Activated gamma-delta T cell treated with anti-CD3 and anti-CD28 coated beads, Interleukin-2, amount 50 U/mL, for 16 hours (primary cell): ENCODE results near the gene RAPGEF2.
"Not testable (repeated sequence)": the region's sequence is repeated elsewhere in the genome, so short reads cannot be mapped to it uniquely, and the experiment has no call there.

ENCODE experiments used
- DNase-seq: peaks from one replicate; pipeline ENCODE4 v3.0.0-alpha.2; 2020; ENCODE audit warnings: low read depth

The RAPGEF2 gene

DNA sequence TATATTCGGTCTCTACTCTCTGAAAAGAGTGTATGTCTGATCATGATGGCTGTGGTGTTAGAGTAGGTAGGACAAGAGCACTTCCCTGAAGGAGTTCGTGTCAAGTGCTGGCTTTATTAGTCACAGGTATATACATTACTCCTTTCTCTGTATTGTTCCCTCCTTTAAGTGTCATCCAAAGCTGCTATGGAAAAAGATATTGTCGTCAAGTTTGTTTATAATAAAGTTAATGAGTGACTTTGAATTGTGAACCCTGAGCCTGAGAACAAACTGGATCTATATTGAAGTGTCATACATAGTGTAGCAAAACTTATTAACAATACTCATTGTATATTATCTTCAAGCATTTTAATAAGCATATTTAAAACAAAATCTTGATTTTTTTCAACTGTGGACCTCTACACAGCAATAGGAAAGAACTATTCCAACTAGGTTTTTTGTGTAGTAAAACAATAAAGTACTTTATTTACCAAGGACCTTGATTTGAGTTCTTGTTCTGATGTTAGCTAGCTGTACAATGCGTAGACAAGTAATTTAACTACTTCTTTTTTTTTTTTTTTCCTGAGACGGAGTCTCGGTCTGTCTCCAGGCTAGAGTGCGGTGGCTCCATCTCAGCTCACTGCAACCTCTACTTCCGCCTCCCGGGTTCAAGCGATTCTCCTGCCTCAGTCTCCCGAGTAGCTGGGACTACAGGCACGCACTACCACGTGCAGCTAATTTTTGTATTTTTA is 177.7 kb downstream of the RAPGEF2 start:
- DNase-seq = no peak

DNA sequence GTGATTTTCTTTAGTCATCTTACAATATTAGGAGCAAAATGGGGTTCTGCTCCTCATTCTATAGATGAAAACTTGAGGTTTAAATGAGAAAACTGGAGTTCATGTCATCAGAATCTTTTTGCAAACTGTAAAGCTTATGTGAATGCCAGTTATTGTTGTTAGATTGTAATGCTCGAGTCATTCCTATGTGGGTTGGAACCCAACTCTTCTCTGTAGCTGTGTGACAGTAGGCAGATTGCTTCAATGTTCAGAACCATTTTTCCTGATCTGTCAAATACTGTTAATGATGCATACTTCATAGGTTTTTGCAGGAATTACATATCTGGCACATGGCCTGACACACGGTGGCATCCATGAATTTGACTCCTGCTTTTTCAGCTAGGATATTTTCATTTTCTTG is 178.9 kb downstream of the RAPGEF2 start:
- no peak for DNase-seq

DNA sequence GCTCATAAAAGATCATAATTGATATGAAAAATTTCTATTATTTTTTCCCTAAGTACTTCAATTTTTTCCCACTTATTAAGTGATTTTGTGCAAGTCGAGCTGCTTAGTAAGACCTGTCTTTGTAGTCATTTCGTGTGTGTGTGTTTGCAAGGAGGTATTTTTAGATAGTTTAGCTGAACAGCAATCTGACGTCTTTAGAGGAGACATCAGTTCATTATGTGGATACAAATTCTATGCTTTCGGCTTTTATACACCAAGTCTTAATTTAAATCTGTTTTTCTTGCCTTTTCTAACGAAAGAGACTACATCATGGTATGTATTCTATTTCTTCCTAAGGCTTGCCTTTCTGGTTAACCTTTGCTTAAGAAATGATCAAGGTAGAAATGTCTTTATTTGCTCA is 179.4 kb downstream of the RAPGEF2 start:
- no peak for DNase-seq

GRCh38 chr4:159282944-159283343 is 180.1 kb downstream of the RAPGEF2 start:
- DNase-seq = no peak

DNA sequence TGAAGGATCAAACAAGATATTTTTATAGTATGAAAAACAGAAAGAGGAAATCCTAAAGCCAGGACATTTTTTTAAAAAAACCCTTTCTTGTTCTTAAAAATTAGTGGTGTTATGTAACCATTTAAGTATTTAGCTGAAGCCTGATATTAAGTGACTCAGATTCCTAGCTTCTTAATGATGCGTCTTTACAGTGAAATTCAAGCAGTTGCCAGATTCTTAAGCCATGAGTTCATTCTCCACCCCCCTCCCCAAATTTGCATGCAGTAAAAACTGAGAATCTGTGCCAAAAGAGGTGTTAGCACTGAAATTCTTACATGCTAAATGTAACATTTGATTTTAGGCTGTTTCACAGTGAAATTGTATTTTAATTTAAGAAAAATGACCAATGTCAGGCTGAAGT is 180.8 kb downstream of the RAPGEF2 start:
- no peak for DNase-seq

DNA sequence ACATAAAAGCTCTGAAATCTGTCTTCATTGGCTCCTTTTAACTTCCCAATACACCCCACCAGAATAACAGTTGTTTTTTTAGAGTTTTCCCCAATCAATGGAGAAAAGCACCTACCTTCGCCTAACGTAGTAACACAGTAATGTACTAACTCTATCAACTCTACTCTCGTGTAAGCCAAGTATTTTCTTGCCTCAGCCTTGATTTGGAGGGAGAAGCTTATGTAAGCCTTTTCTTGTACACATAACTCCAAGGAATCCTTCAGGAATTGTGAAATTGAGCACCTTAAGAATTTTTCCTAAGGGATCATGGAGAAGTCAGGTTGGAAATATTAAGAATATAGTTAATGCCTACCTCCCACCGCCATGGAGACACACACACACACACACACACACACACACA is 181.2 kb downstream of the RAPGEF2 start:
- no peak for DNase-seq

GRCh38 chr4:159284733-159285132 is 181.9 kb downstream of the RAPGEF2 start:
- DNase-seq = no peak

DNA sequence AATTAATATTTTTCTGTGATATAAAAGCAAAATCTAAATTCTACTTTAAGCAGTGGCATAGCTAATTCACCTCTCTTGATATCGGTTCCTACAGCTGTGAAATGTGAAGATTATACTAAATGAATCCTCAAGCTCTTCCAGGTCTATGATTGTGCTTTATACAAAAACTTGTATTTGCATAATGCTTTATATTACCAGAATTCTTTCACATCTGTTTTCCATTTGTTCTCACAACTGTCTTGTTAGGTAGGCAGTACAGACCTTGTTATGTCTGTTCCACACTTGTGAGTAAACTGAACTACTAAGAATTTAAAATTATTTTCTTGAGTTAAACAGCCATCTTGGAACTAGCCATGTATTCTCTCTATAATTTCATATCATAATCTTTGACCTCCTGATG is 184.9 kb downstream of the RAPGEF2 start:
- no peak for DNase-seq

DNA sequence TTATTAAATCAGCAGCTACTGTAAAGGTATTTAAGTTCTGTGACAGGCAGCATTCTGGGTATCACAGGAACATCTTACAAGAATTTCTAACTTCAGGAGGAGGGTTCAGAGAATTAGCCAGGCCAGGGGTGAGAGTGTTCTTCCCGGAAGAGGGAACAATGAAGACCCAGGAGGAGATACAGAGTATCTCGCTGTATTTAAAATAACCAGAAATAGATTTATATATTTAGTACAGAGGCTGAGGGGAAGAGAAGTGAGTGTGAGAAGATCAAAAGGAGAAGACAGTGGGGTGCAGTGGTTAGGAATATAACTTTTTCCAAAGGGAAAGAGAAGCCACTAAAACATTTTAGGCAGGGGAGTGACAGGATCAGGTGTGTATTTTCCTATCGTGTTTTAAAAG is 186.8 kb downstream of the RAPGEF2 start:
- no peak for DNase-seq

GRCh38 chr4:159290321-159291030 is 187.6 kb downstream of the RAPGEF2 start:
- DNase-seq = no peak

- DNase-seq = no peak
Observed at GRCh38 chr4:159291176-159291575, 188.3 kb downstream of the RAPGEF2 start.

GRCh38 chr4:159292137-159292896 is 189.4 kb downstream of the RAPGEF2 start:
- no peak for DNase-seq

DNA sequence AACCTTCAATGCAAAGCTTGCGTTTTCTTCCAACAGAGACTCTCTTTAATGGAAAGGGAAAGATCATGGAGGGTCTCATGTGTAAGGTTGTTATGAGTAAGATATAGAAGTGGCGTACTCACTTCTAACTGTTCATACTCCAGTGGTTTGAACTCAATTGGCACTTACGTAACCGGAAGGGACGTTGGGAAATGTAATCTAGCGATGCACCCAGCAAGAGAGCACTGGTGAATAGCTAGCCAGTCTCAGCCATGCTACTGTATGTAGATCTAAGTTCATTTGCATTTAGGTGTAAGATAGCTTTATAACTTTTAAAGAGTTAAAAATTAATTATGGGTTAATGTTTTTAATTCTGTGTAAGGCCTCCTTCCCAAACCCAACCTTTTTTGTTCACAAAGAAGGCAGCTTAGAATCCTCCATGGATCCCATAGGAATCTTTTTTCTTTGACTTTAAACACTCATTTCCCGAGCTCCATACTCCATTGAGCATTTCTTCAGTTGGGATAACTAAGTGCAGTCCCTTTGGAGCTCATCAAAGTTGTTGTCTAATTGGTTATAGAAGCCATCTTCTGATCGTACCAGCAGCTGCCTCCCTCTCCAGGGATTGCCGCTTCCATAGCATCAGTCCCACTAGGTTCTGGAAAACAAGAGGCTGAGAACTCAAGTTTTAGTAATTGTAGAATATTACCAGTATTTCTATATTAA is 191.1 kb downstream of the RAPGEF2 start:
- no peak for DNase-seq

- no peak for DNase-seq
Observed at GRCh38 chr4:159296061-159296460, 193.2 kb downstream of the RAPGEF2 start.

GRCh38 chr4:159297091-159297490 is 194.2 kb downstream of the RAPGEF2 start:
- no peak for DNase-seq

DNA sequence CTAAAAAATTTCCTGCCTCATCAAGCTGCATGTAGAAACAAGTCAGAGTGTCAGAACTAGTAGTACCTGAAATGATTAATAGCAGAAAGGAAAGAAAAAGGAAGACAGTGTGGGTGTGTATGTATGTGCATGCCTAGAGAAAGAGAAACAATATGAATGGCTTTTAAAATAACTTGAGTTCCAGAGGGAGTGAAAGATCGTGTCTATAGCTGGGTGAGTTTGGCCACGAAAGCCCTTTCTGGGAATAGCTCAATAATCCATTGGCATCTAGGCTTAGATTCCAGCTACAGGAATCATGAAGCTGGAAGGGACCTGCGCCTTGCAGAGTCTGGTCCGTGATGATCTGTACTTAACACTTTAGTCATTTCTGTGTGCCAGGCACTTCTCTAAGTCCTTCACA is 195.6 kb downstream of the RAPGEF2 start:
- DNase-seq = no peak

- DNase-seq = no peak
Observed at GRCh38 chr4:159303435-159303834, 200.6 kb downstream of the RAPGEF2 start.

DNA sequence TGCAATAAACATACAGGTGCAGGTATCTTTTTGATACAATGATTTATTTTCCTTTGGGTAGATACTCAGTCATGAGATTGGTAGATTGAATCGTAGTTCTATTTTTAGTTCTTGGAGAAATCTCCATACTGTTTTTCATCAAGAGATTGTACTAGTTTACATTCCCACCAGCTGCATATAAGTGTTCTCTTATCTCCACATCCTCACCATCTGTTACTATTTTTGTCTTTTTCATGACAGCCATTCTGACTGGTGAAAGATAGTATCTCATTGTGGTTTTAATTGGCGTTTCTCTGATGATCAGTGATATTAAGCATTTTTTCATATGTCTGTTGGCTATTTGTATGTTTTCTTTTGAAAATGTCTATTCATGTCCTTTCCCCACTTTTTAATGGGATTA is 202.2 kb downstream of the RAPGEF2 start:
- DNase-seq = no peak

DNA sequence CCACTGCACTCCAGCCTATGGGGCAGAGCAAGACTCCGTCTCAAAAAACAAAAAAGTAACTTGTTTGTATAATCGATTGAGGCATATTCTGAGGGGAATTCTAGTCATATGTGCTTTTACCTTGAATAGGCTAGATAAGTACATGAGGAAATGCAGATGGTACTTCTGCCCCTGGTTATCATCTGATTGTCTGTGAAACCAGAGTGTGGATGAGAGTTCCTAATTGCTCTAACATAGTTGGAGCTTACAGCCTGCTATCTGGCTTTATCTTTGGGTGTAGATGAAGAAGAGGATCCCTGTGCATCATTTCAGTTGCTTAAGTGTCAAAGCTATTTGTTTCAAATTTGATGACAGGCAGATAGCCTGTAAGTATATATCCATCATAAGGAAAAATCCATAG is 205.1 kb downstream of the RAPGEF2 start:
- DNase-seq = no peak

DNA sequence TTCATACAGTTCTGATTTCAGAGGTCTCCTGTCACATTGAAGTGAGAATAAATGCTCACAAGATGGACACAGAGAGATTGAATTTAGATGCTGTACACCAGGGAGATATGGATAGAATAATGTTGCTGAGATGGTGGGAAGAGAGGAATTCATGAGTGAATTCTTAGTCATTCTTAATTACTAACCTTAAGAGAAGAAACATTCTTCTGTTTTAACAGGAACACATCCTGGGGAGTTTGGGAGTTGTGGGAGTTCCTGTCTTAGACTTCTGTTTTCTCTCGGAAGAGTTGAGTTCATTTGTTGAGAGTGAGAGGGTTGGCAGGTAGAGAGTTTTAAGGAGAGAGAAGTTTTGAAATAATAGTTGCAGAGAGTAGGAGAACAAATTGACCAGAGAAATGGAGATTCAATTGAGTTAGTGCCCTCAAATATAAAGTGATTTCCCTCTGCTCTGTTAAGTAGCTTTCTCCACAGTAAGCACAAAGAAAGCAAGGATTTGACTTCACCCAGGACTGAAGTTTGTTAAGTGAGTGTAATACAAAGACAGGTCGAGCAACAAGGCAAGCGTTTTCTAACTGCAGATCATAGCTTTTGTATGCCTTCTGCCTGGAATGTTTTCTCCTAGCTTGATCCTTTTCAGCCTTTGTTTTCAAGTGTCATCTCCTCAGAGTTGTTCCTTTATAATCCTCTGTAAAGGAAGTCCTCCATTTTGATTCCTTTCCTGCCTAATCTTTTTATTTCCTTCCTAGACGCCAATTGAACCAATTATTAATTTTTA is 205.9 kb downstream of the RAPGEF2 start:
- no peak for DNase-seq

DNA sequence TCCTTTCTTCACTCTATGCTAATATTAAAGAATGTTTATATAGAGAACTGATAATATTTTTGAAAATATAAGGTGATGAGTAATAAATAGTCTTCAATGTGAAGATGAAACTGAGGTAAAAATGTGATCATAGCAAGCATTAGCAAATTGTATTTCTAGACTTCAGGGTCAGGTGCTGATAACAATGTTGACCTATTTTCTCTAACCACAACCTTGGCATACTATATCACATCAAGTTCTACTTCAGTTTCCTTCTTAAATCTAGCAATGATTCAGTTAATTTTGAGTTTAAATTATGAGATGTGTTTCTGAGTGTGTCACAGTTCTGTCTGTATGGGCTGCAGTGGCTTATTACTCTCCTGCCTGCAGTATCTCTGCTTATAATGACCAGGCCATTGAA is 209.4 kb downstream of the RAPGEF2 start:
- DNase-seq = no peak

- not testable (repeated sequence) for DNase-seq
Observed at GRCh38 chr4:159315879-159316278, 213.0 kb downstream of the RAPGEF2 start.
